ENCODE data around the gene PPARG. TPM values are rescaled to one million over a fixed set of nuclear protein-coding genes. Genes with fewer than 3 reads are reported as not detected.

PPARG gene
- total RNA-seq, 2 experiments from 2014 or later: 2.2 to 3.7 TPM

Other genes with a start within 250 kb of the PPARG start
- gene TIMP4, start 130.2 kb upstream of the PPARG start, total RNA-seq: not detected
- 1 to 10 TPM; 7.5 to 8.0 TPM for gene TSEN2, start 195.4 kb downstream of the PPARG start, total RNA-seq